ENCODE measurements around the gene CACNA2D3. TPM values are rescaled to one million over a fixed set of nuclear protein-coding genes. Genes with fewer than 3 reads are reported as not detected.

CACNA2D3 gene
- total RNA-seq, 1 experiment from 2014 or later = 0.59 TPM

DNA sequence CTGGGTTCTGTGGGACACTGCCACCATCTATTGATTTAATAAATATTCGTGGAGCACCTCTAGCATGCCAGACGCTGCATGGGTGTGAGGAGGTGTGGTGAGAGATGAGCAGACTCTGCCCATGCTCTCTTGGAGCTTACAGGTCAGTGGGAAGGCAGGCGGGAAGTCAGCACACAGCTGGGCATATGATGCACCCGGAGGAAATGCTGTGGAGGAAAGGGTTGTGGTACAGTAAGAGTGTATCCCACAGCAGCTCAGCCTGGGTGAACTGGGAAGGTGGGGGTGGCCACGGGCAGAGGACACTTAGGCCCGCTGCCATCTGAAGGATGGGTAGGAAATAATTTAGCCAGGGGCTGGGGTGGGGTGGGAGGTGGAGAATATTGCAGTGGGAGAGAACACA lies 392.1 kb downstream of the CACNA2D3 start:
- Histone ChIP-seq H3K27me3 (ENCODE audit: insufficient read depth, low read depth) (peaks cover 4% of the 10 kb centered on the region; the same call in 1 of the 2 replicates), H3K9me3 (ENCODE audit: insufficient read depth, low read depth) (no peaks in the 10 kb centered on the region), H2AFZ (no peak overlapping the region), H4K20me1 (ENCODE audit: insufficient read depth) (no peaks in the 10 kb centered on the region), H3K4me3 (no peak overlapping the region), H3K36me3 (ENCODE audit: low read depth) (no peaks in the 10 kb centered on the region), H3F3A (ENCODE audit: insufficient read depth, low read depth) (no peaks in the 10 kb centered on the region), H3K4me2 (no peak overlapping the region), H3K4me1 (replicated peaks; ENCODE audit: insufficient read depth) (no peaks in the 10 kb centered on the region), H3K79me2 (ENCODE audit: low read depth) (no peaks in the 10 kb centered on the region), H3K27ac (no peak overlapping the region), H3K9me2 (ENCODE audit: insufficient read depth) (no peaks in the 10 kb centered on the region)
- POLR2A ChIA-PET (ENCODE audit: unreplicated experiment) = no interaction called here
- intact Hi-C loops (cut with micrococcal nuclease; ENCODE audit: unreplicated experiment) = no loop called here
- CTCF ChIA-PET = no interaction called here
- no peak for DNase-seq
- no TSS peak for BruUV-seq (replicated peaks)
- TF ChIP-seq EZH2 (IDR thresholded peaks at IDR 0.05; ENCODE audit: low read depth) = no peak
- no peak for TF ChIP-seq CTCF (conservative IDR thresholded peaks at IDR 0.05)

- DNase-seq = no peak
- POLR2A ChIA-PET (ENCODE audit: unreplicated experiment) = no interaction called here
- intact Hi-C loops (cut with micrococcal nuclease; ENCODE audit: unreplicated experiment) = no loop called here
- Histone ChIP-seq H3K9me3 (ENCODE audit: insufficient read depth, low read depth) (no peaks in the 10 kb centered on the region), H2AFZ (no peak overlapping the region), H3K36me3 (ENCODE audit: low read depth) (no peaks in the 10 kb centered on the region), H3K27me3 (ENCODE audit: insufficient read depth, low read depth) (peaks cover 4% of the 10 kb centered on the region; the same call in 1 of the 2 replicates), H3K4me1 (replicated peaks; ENCODE audit: insufficient read depth) (no peaks in the 10 kb centered on the region), H3K27ac (no peak overlapping the region), H3F3A (ENCODE audit: insufficient read depth, low read depth) (no peaks in the 10 kb centered on the region), H4K20me1 (ENCODE audit: insufficient read depth) (no peaks in the 10 kb centered on the region), H3K9me2 (ENCODE audit: insufficient read depth) (no peaks in the 10 kb centered on the region), H3K79me2 (ENCODE audit: low read depth) (no peaks in the 10 kb centered on the region), H3K4me2 (no peak overlapping the region), H3K4me3 (no peak overlapping the region)
- no TSS peak for BruUV-seq (replicated peaks)
- no peak for TF ChIP-seq EZH2 (IDR thresholded peaks at IDR 0.05; ENCODE audit: low read depth)
- no peak for TF ChIP-seq CTCF (conservative IDR thresholded peaks at IDR 0.05)
- CTCF ChIA-PET = no interaction called here
Measured at GRCh38 chr3:54515441-54516213, 393.3 kb downstream of the CACNA2D3 start.

GRCh38 chr3:54517424-54517823 lies 395.1 kb downstream of the CACNA2D3 start:
- Histone ChIP-seq H3K27me3 (ENCODE audit: insufficient read depth, low read depth) (no peaks in the 10 kb centered on the region), H2AFZ (no peak overlapping the region), H3K79me2 (ENCODE audit: low read depth) (no peaks in the 10 kb centered on the region), H3F3A (ENCODE audit: insufficient read depth, low read depth) (no peaks in the 10 kb centered on the region), H3K4me3 (no peak overlapping the region), H3K27ac (no peak overlapping the region), H3K9me3 (ENCODE audit: insufficient read depth, low read depth) (no peaks in the 10 kb centered on the region), H3K36me3 (ENCODE audit: low read depth) (no peaks in the 10 kb centered on the region), H3K9me2 (ENCODE audit: insufficient read depth) (no peaks in the 10 kb centered on the region), H3K4me1 (replicated peaks; ENCODE audit: insufficient read depth) (no peaks in the 10 kb centered on the region), H4K20me1 (ENCODE audit: insufficient read depth) (no peaks in the 10 kb centered on the region), H3K4me2 (no peak overlapping the region)
- no peak for TF ChIP-seq EZH2 (IDR thresholded peaks at IDR 0.05; ENCODE audit: low read depth)
- no peak for TF ChIP-seq CTCF (conservative IDR thresholded peaks at IDR 0.05)
- DNase-seq = no peak
- ChIA-PET POLR2A (ENCODE audit: unreplicated experiment) (no interaction called here), CTCF (no interaction called here)
- intact Hi-C loops (cut with micrococcal nuclease; ENCODE audit: unreplicated experiment) = no loop called here
- no TSS peak for BruUV-seq (replicated peaks)

All from PC-9 (cell line).